ENCODE data around the gene PGM5. TPM values are rescaled to one million over a fixed set of nuclear protein-coding genes. Genes with fewer than 3 reads are reported as not detected.

PGM5 gene
- total RNA-seq, 1 experiment from 2014 or later = 0.15 TPM

DNA sequence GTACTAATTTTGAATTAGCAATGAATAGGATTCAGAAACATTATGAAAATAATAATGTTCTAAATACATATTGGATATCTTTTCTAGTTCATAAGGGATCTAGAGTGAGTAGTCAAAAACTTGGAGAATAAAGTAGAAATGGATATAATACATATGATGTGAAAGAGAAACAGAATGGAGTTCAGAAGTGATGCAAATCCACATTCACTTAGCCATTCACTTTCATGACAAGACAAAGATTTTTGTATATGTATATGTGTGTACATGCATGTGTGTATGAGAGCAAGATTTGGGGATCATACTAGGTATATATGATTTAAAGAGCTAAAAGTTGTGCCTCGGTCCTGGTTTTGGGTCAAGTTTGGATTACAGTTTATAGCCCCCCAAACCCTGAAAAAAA is 150.1 kb downstream of the PGM5 start:
- Histone ChIP-seq H3K4me3 (replicated peaks in 1 of 2; ENCODE audit: low read depth in 1 of 2, low read length in 2 of 2) (no peak overlapping the region), H3K9me2 (ENCODE audit: insufficient read depth) (no peaks in the 10 kb centered on the region), H2AFZ (ENCODE audit: low read depth, low read length, poor library complexity, severe bottlenecking) (no peak overlapping the region), H3K4me2 (ENCODE audit: low read length) (no peak overlapping the region), H3K4me1 (ENCODE audit: control insufficient read depth in 1 of 2, insufficient read depth in 2 of 2, low read length in 2 of 2) (no peaks in the 10 kb centered on the region), H3K27ac (ENCODE audit: low read depth, low read length) (no peak overlapping the region), H4K20me1 (ENCODE audit: insufficient read depth) (no peaks in the 10 kb centered on the region), H3K9me3 (ENCODE audit: control insufficient read depth in 1 of 2, insufficient read depth in 1 of 2, low read depth in 1 of 2, low read length in 2 of 2) (no peaks in the 10 kb centered on the region), H3K79me2 (ENCODE audit: insufficient read depth, low read length) (no peaks in the 10 kb centered on the region), H3K27me3 (ENCODE audit: insufficient read depth, low read length) (peaks cover 12% of the 10 kb centered on the region; the same call in 1 of the 2 replicates), H3K36me3 (ENCODE audit: control insufficient read depth in 1 of 2, insufficient read depth in 2 of 2, low read length in 2 of 2) (no peaks in the 10 kb centered on the region), H3K9ac (ENCODE audit: low read length) (no peak overlapping the region)
- no peak for DNase-seq (ENCODE audit: low read depth, low spot score)
- no peak for ATAC-seq
- ChIA-PET RAD21 (ENCODE audit: low non-redundant PET in 1 of 2, low total read pairs in 2 of 2, uncharacterized antibody in 2 of 2, unreplicated experiment in 2 of 2) (no interaction called here), POLR2A (no interaction called here), CTCF (interaction anchor here (1.2 kb wide), 1 partner anchor 61 kb away, joined by 5 read pairs; no protein-coding TSS in a partner anchor)
- no TSS peak for BruUV-seq (replicated peaks)
- intact Hi-C loops (cut with micrococcal nuclease) = no loop called here
- no peak for TF ChIP-seq ZBTB33 (IDR thresholded peaks at IDR 0.05; ENCODE audit: extremely low read depth, insufficient replicate concordance, low read length)
- no peak for TF ChIP-seq EZH2phosphoT487 (IDR thresholded peaks at IDR 0.05; ENCODE audit: borderline replicate concordance)
- TF ChIP-seq EZH2 (IDR thresholded peaks at IDR 0.05) = no peak
- TF ChIP-seq JUND (IDR thresholded peaks at IDR 0.05) = no peak
- TF ChIP-seq RAD21 (IDR thresholded peaks at IDR 0.05; ENCODE audit: low read depth) = no peak

DNA sequence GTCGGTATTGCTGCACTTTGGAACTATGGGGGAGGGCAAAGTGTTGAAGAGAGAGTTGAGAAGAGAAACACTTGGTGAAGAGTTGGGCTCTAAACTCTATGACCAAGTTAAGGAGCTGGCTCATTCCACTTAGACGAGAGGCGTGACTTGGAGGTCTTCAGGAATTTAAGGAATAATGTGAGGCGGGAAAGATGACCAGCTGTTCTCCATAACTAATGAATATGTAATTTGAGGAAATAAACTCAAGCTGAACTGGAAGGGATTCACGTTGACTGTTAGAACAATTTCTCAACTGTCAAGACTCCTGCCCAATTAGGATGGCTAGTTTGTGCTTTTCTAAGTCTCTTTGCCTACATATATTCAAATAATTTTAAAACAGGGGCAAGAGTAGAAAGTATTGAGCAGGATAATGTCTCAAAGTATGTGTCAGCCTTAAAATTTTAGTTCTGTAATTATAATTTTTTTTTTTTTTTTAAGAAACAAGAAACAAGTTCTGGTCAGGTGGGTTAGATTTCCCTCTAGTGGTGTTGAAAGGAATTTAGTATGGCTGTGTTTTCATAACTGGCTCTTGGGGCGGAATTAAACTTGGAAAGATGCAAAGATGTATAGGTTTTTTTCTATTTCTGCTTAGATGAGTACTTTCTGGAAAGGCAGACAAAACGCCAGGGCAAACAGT is 150.9 kb downstream of the PGM5 start:
- H3K27ac ChIP-seq (ENCODE audit: low read depth, low read length) = no peak overlapping the region
- TF ChIP-seq, protein P1, sequence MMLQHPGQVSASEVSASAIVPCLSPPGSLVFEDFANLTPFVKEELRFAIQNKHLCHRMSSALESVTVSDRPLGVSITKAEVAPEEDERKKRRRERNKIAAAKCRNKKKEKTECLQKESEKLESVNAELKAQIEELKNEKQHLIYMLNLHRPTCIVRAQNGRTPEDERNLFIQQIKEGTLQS (IDR thresholded peaks at IDR 0.05) = no peak
- TF ChIP-seq RAD21 (IDR thresholded peaks at IDR 0.05; ENCODE audit: low read depth) = peak; percentile 54
- peak; percentile 40 to 54 (median 50); a peak in 4 of 6 replicates for TF ChIP-seq CTCF (IDR thresholded peaks at IDR 0.05 in 2 of 3, conservative IDR thresholded peaks at IDR 0.05 in 1 of 3; ENCODE audit: borderline replicate concordance in 1 of 3, insufficient read depth in 1 of 3, low read depth in 2 of 3, low read length in 2 of 3)
- DNase-seq (ENCODE audit: low read depth, low spot score) (peak; percentile 23), ATAC-seq (peak; percentile 53; the same call in 1 of the 2 replicates)
- RAD21 ChIA-PET (ENCODE audit: low non-redundant PET in 1 of 2, low total read pairs in 2 of 2, uncharacterized antibody in 2 of 2, unreplicated experiment in 2 of 2) = no interaction called here
- H3K9me3 ChIP-seq (ENCODE audit: control insufficient read depth in 1 of 2, insufficient read depth in 1 of 2, low read depth in 1 of 2, low read length in 2 of 2) = no peaks in the 10 kb centered on the region
- peaks cover 12% of the 10 kb centered on the region; the same call in 1 of the 2 replicates for H3K27me3 ChIP-seq (ENCODE audit: insufficient read depth, low read length)
- H3K4me1 ChIP-seq (ENCODE audit: control insufficient read depth in 1 of 2, insufficient read depth in 2 of 2, low read length in 2 of 2) = no peaks in the 10 kb centered on the region
- BruUV-seq (replicated peaks) = no TSS peak
- no peaks in the 10 kb centered on the region for H3K36me3 ChIP-seq (ENCODE audit: control insufficient read depth in 1 of 2, insufficient read depth in 2 of 2, low read length in 2 of 2)
- H3K4me3 ChIP-seq (replicated peaks in 1 of 2; ENCODE audit: low read depth in 1 of 2, low read length in 2 of 2) = no peak overlapping the region
- H3K79me2 ChIP-seq (ENCODE audit: insufficient read depth, low read length) = no peaks in the 10 kb centered on the region
- H2AFZ ChIP-seq (ENCODE audit: low read depth, low read length, poor library complexity, severe bottlenecking) = peak overlapping the region; percentile 16
- H3K9ac ChIP-seq (ENCODE audit: low read length) = no peak overlapping the region
- H4K20me1 ChIP-seq (ENCODE audit: insufficient read depth) = no peaks in the 10 kb centered on the region
- intact Hi-C loops (cut with micrococcal nuclease) = no loop called here
- CTCF ChIA-PET = interaction anchor here (0.8 to 1.5 kb wide), 3 partner anchors 35 to 165 kb away, joined by 3 to 5 read pairs (median 3); no protein-coding TSS in a partner anchor
- no peak overlapping the region for H3K4me2 ChIP-seq (ENCODE audit: low read length)
- POLR2A ChIA-PET = no interaction called here
- H3K9me2 ChIP-seq (ENCODE audit: insufficient read depth) = no peaks in the 10 kb centered on the region
